Middle frontal gyrus (tissue), 1 donor: ENCODE data around the gene SLC25A28.
A peak's percentile ranks its signal among the peaks of the same experiment; 100 is the strongest.
"Not testable (repeated sequence)": the region's sequence is repeated elsewhere in the genome, so short reads cannot be mapped to it uniquely, and the experiment has no call there.

Source experiments
- DNase-seq: peaks from one replicate; pipeline ENCODE4 v3.0.0-alpha.2; 2015; ENCODE audit warnings: low spot score; ENCODE audit errors: extremely low spot score

Gene SLC25A28

DNA sequence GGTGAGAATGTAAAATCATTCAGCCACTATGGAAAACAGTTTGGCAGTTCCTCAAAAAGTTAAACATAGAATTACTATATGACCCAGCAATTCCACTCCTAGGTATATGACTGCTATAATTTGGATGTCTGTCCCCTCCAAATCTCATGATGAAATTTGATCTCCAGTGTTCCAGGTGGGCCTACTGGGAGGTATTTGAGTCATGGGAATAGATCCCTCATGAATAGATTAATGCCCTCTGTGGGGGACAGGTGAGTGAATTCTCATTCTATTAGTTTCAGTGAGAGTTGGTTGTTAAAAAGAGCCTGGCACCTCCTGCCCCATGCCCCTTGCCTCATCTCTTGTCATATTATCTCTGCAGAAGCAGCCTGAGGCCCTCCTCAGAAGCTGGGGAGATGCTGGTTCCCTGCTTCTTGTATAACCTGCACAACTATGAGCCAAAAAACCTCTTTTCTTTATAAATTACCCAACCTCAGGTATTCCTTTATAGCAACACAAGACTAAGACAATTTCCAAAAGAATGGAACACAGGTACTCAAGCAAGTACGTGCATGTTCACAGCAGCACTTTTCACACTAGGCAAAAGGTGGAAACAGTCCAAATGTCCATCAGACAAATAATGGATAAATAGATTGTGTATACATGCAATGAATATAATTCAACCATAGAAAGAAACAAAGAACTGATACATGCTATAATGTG is 8.8 kb upstream of the SLC25A28 start:
- DNase-seq: no peak

DNA sequence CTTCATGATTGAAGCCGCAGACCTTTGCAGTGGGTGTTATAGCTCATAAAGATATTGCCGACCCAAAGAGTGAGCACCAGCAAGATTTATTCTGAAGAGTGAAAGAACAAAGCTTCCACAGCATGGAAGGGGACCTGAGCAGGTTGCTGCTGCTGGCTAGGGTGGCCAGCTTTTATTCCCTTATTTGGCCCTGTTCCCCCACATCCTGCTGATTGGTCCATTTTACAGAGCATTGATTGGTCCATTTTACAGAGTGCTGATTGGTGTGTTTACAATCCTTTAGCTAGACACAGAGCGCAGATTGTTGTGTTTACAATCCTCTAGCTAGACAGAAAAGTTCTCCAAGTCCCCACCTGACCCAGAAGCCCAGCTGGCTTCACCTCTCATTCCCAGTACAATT is 4.9 kb upstream of the SLC25A28 start:
- DNase-seq: not testable (repeated sequence)

- no peak for DNase-seq
These were observed 3.7 kb upstream of the SLC25A28 start for GRCh38 chr10:99623919-99624318.

- no peak for DNase-seq
These were observed 1.4 kb upstream of the SLC25A28 start for GRCh38 chr10:99621454-99622251.

GRCh38 chr10:99620711-99621453 is 643 bp upstream of the SLC25A28 start:
- peak; percentile 83 for DNase-seq

- DNase-seq: no peak
These were observed 994 bp downstream of the SLC25A28 start for GRCh38 chr10:99619090-99619800.

- DNase-seq: no peak
These were observed 2.5 kb downstream of the SLC25A28 start for GRCh38 chr10:99617696-99618095.

GRCh38 chr10:99615426-99615825 is 4.8 kb downstream of the SLC25A28 start:
- DNase-seq: no peak

GRCh38 chr10:99612167-99612831 is 7.9 kb downstream of the SLC25A28 start:
- peak; percentile 53 for DNase-seq

DNA sequence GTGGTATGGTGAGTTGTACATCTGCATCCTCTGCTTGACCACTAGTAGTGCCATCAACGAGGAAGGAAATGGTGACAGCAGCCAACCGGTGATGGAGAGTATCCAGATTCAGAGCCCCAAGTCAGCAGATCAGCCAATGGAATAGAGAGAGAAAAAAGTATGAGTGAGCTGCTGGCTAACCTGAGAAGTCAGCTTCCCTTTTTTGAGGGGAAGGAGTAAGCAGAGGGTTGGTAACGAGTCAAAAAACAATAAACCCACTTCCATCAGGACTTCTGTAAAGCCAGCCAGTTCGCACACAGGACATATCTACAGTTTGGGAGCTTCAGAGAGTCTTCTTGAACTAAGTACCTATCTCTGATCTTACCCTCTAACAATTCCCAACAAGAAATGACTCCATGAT is 8.9 kb downstream of the SLC25A28 start:
- DNase-seq: no peak

DNA sequence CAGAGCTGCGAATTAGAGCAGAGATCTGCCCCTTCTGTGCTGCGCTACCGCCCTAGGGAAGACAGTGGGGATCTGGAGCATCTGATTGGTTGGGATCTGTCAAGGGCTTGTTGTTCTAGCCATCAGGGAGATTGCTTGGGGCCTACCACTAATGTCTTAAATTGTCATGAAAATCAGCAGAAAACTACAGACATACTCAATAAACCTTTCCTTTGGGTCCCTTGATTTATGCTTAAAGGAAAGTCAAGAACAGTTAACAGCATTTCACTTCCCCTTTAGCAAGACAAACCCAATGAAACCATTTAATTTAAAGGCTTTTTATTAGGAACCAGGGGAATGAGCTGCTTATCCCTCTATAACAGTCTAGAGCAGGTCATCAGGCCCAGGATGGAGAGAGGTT is 10.0 kb downstream of the SLC25A28 start:
- no peak for DNase-seq

GRCh38 chr10:99609186-99609585 is 11.1 kb downstream of the SLC25A28 start:
- no peak for DNase-seq

DNA sequence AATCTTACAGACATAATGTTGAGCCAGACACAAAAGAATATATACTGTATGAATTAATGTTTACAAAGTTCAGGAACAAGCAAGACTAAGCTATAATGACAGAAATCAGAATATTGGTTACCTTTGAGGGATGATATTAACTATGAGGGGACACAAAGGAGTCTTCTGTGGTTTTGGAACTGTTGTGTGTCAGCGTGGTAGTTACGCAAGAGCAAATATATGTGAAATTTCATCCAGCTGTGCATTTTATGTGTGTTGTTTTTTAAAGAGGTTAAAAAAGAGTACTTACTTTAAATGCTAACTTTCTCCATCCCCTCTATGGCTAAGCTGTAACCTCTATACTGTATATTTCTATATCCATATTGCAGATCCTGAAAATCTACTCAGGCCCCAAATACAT is 14.9 kb downstream of the SLC25A28 start:
- no peak for DNase-seq

- no peak for DNase-seq
These were observed 15.4 kb downstream of the SLC25A28 start for GRCh38 chr10:99604862-99605261.

DNA sequence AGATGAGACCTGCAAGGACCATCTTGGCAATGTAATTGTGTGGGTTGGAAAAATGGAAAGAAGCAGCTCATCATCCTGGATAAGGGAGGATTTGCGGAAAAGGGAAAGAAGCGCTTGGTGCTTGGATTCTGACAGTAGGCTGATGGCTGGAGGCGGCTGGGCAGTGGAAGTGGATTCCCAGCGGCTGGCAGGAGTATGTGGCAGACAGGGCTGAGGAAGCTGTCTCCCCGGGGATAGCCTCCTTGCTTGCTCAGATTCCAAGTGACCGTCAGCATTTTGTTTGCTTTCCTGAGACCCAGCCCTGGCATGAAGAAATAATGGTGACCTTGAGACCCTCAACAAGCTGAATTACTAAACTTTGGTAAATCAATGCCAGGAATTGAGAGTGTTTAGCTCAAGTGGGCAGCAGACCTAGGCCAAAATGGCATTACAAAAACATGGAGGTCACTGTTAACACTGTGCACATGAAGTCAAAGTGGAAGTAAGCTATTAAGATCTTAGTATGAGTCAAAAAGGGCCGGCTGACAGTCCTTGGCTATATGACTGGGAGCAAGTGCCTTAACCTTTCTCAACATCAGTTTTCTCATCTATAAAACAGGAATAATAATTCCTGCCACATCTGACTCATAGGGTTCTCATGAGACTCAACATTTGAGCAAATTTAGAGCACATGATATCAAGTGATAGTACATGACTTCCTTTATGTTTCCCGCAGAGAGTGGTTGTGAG is 21.3 kb downstream of the SLC25A28 start:
- no peak for DNase-seq

DNA sequence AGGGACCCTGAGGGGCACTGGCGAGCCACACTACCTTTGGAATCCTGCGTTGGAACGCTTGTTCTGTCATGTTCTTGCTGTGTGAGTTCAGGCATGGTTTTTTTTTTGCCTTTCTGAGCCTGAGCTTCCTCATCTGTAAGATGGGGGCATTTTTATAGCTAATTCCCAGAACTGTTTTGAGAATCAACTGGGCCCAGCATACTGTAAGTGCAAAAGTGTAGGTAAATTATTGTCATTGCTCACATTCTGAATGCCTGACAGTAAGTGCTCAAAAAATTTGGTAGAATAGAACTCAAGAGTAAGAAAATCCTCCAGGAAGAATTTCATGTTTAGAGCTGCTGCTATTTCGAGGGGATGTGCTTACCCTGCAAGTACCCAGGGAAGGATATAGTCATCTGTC is 22.2 kb downstream of the SLC25A28 start:
- DNase-seq: no peak

DNA sequence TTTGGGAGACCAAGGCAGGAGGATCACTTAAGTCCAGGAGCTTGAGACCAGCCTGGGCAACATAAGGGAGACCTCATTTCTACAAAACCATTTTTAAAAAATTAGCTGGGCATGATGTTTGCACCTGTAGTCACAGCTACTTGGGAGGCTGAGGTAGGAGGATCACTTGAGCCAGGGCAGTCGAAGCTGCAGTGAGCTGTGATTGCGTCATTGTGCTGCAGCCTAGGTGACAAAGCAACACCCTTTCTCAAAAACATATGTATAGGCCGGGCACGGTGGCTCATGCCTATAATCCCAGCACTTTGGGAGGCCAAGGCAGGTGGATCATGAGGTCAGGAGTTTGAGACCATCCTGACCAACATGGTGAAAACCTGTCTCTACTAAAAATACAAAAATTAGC is 23.5 kb downstream of the SLC25A28 start:
- DNase-seq: not testable (repeated sequence)

DNA sequence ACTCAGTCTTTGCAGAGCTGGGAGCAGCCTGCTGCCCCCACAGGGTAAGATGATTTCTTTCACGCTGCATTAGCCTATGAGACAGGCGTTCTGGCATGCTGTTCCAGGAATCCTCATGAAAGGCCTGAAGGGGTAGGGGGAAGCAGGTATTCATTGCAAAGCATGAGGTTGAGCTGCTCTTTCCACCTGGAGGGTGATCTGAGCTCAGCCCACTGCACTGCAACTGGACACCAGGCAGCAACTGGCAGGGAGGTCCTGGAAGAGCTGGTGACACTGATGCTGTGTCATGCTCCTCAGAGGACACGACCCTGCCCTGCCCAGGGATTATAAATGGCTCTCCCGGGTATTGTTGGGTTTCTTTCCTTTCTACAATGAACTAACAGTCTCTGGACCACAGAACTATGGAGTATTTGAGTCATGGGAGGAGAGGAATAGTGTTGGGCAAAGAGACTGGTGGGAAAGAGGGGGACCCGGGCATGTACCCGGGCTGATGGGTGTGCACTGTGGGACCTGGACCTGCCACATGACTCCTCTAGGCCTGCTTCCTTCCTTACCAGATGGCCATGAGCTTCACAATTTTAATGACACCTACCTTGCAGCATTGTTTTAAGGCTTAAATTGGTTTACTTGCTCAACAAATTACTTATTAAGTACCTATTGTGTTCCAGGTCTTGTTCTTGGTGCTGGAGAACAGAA is 24.3 kb downstream of the SLC25A28 start:
- DNase-seq: no peak

- DNase-seq: no peak
These were observed 25.0 kb downstream of the SLC25A28 start for GRCh38 chr10:99595236-99595635.

DNA sequence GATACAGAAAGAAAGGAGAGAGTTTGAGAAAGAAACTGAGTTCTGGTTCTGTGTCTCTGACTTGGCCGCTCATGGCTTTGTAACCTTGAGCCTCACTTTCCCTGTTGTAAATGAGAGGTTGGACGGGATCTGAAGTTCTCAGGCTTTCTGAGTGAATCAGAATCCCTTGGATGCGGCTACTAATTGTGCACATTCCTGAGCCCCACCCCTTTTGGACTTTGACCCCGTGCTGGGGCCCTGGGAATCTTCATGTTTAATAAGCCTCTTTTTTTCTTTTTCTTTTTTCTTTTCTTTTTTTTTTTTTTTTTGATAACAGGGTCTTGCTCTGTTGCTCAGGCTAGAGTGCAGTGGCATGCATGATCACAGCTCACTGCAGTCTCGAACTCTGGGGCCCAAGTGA is 26.9 kb downstream of the SLC25A28 start:
- DNase-seq: no peak
